ENCODE measurements around the gene TSHZ3.

Gene TSHZ3, protein sequence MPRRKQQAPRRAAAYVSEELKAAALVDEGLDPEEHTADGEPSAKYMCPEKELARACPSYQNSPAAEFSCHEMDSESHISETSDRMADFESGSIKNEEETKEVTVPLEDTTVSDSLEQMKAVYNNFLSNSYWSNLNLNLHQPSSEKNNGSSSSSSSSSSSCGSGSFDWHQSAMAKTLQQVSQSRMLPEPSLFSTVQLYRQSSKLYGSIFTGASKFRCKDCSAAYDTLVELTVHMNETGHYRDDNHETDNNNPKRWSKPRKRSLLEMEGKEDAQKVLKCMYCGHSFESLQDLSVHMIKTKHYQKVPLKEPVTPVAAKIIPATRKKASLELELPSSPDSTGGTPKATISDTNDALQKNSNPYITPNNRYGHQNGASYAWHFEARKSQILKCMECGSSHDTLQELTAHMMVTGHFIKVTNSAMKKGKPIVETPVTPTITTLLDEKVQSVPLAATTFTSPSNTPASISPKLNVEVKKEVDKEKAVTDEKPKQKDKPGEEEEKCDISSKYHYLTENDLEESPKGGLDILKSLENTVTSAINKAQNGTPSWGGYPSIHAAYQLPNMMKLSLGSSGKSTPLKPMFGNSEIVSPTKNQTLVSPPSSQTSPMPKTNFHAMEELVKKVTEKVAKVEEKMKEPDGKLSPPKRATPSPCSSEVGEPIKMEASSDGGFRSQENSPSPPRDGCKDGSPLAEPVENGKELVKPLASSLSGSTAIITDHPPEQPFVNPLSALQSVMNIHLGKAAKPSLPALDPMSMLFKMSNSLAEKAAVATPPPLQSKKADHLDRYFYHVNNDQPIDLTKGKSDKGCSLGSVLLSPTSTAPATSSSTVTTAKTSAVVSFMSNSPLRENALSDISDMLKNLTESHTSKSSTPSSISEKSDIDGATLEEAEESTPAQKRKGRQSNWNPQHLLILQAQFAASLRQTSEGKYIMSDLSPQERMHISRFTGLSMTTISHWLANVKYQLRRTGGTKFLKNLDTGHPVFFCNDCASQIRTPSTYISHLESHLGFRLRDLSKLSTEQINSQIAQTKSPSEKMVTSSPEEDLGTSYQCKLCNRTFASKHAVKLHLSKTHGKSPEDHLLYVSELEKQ

GRCh38 chr19:31349160-31349881, at the start of gene TSHZ3:
TSHZ3 (minus strand) TSS chr19:31349436; CDS start chr19:31349219, 217 bp downstream.
- no peak for DNase-seq

GRCh38 chr19:31397308-31397707, 48.1 kb upstream of the TSHZ3 start:
- DNase-seq: no peak

- no peak for DNase-seq
Observed at GRCh38 chr19:31392464-31392863, 43.2 kb upstream of the TSHZ3 start.

DNA sequence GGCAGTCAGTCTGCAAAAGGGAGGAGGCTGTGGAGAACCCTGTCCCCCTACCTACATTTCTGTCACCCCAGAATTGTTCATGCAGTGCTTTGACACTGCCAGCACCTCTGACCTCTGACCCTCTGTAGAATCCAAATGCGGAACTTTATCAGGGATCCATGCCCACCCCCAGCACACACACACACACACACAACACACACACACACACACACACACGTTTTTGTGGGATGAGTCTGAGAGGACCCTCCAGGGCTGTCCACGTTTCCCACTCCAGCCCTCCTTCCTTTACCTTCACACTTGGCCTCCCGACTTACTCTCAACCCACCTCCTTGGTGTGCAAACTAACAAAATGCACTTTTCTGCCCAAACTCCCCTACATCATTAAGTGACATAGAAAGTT, 42.3 kb upstream of the TSHZ3 start:
- DNase-seq: no peak

- no peak for DNase-seq
Observed at GRCh38 chr19:31390711-31391110, 41.5 kb upstream of the TSHZ3 start.

DNA sequence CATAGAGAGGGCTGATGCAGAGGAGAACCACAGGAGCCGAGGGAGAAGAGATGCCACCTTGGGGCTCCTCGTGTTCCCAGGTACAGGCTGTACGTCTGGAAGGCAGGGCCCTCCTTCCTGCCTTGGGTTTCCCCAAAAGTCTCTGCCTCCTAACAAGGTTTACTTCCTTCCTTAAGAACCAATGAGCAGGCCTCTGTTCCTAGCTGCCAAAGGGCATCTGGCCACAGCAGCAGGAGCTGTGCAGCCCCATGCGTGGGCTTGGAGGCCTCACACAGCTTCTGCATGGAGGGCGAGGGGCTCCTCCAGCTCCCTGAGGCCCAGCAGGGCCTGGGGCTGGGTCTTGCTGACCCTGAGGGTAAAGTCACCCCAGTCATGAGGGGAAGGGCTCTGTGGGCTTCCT, 40.6 kb upstream of the TSHZ3 start:
- DNase-seq: no peak

GRCh38 chr19:31387717-31388301, 38.6 kb upstream of the TSHZ3 start:
- DNase-seq: no peak

DNA sequence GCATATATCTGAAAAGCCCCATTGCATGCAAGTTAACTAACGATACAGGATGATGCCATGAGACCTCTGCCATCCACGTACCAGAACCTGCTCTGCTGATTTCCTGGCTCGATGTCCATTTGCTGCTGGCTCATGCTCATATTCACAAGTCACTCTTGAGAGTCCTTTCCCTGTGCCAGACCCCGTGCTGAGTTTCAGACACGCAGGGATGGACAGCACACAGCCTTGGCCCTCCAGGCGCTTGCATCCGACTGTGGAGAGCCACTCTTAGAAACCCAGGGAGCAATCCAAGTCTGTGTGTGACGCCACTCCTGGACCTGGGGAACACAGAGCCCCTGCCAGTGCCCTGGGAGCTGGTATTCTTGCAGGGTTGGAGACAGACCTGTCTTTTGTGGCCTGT, 37.6 kb upstream of the TSHZ3 start:
- no peak for DNase-seq

GRCh38 chr19:31385744-31386143, 36.5 kb upstream of the TSHZ3 start:
- no peak for DNase-seq

GRCh38 chr19:31383553-31383952, 34.3 kb upstream of the TSHZ3 start:
- DNase-seq: no peak

- no peak for DNase-seq
Observed at GRCh38 chr19:31380854-31381253, 31.6 kb upstream of the TSHZ3 start.

GRCh38 chr19:31378404-31378803, 29.2 kb upstream of the TSHZ3 start:
- DNase-seq: no peak

GRCh38 chr19:31377736-31378135, 28.5 kb upstream of the TSHZ3 start:
- DNase-seq: no peak

- no peak for DNase-seq
Observed at GRCh38 chr19:31372246-31372781, 23.1 kb upstream of the TSHZ3 start.

DNA sequence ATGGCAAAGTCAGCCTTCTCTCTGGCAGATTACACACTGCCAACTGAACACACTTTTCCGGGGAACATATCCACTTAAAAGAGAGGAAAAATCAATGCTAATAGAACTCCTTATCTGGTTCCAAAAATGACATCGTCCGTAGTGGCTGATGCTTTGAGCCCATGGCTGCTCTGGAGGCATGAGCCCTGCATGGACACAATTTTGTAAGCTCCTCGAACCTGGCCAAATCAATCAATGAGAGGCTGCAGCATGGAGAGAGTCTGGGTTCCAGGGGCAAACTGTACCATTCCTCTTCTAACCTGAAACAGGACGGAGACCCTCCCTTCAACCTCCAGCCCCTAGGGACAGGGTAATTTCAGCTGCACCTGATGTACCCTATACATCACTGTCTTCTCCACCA, 21.0 kb upstream of the TSHZ3 start:
- no peak for DNase-seq

DNA sequence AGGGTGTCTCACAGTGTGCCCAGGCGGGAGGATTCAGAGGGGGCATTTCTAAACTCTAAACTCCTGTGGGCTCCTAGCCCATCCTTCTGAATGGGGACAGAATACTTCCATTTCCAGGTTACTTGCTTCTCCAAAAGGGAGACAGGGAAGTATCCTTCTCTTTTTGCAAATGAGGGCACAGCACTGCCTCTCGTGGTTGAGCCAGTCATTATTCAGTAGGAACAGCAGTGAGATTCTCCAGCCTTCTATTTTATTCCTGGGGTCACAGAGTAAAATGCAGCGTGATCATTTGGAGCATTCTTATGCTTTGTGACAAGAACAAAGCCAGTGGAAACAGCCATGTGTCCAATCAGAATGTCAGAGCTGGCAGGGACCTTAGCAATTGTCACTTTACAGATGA, 15.7 kb upstream of the TSHZ3 start:
- DNase-seq: no peak

- DNase-seq: no peak
Observed at GRCh38 chr19:31361728-31362127, 12.5 kb upstream of the TSHZ3 start.

GRCh38 chr19:31357315-31357673, 8.1 kb upstream of the TSHZ3 start:
- no peak for DNase-seq

DNA sequence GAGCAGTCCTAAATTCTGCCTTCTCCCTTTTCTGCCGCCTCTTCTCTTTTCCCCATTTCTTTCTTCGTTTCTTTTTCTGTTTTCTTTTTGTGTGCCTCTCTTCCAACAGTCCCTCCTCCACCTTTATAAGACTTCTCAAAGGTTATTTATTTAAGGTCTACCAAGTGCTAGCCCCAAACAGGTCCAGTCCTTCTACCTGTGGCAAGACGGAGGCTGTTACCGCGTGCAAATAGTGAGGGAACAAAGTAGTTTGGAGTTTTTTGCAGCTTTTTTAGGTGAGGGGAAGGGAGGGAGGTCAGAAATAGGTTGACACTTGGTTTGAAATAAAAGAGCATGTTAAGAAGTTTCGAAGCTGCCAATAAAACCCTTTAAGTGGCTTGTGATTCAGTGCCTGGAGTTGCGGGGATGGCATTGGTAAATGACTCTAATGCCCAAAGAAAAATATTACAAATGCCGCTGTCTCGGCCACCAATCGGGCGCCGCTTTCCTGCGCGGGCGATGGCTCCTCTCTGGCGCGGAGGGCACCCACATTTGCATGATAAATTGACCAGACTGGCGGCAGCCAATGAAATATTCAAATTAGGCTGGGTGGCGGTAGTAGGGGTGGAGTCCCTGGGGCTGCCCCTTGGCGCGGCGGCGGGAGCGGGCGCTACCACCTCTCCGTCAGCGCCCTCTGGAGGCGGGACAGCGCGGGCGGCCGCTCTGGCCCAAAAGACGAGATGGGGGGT, 7.5 kb upstream of the TSHZ3 start:
- no peak for DNase-seq

- no peak for DNase-seq
Observed at GRCh38 chr19:31355665-31356289, 6.5 kb upstream of the TSHZ3 start.
